GM12875 (cell line): Measurements from ENCODE around the gene GUCY1A1.

Experiments used
- H3K4me3 ChIP-seq: one replicate; pipeline ENCODE4 v1.5.1; 2011; ENCODE audit warnings: low read depth, low read length, control low read depth
- TF ChIP-seq, protein P1 (sequence below): IDR thresholded peaks from 2 replicates; pipeline ENCODE4 v1.5.1; 2011; ENCODE audit warnings: low read depth, mild to moderate bottlenecking, control low read depth, inconsistent platforms, low read length, moderate library complexity, borderline replicate concordance; ENCODE audit not compliant: insufficient read depth

The GUCY1A1 gene

DNA sequence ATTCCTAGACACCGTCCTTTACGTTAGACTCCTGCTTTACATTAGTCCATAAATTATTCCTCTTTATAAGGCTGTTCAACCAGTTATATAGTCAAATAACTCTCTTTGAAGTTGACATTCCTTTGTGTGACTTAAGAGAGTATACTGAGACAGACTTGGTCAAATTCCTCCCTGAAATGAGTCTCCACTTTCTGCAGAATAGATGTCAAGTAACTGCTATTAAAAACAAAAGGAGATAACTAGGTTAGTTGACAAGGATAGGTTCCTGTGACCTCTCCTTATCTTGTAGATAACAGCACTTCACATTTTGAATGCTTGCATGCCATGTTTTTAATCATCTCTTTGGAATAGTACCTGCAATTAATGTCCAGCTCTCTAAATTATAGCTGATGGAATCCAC lies 5.7 kb downstream of the GUCY1A1 start:
- no peak overlapping the region for H3K4me3 ChIP-seq

GRCh38 chr4:155673453-155673979 lies 6.9 kb downstream of the GUCY1A1 start:
- TF ChIP-seq, protein P1, sequence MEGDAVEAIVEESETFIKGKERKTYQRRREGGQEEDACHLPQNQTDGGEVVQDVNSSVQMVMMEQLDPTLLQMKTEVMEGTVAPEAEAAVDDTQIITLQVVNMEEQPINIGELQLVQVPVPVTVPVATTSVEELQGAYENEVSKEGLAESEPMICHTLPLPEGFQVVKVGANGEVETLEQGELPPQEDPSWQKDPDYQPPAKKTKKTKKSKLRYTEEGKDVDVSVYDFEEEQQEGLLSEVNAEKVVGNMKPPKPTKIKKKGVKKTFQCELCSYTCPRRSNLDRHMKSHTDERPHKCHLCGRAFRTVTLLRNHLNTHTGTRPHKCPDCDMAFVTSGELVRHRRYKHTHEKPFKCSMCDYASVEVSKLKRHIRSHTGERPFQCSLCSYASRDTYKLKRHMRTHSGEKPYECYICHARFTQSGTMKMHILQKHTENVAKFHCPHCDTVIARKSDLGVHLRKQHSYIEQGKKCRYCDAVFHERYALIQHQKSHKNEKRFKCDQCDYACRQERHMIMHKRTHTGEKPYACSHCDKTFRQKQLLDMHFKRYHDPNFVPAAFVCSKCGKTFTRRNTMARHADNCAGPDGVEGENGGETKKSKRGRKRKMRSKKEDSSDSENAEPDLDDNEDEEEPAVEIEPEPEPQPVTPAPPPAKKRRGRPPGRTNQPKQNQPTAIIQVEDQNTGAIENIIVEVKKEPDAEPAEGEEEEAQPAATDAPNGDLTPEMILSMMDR, result no peak
- no peak overlapping the region for H3K4me3 ChIP-seq

More for the DNA sequence above, 5.7 kb downstream of the GUCY1A1 start:
- TF ChIP-seq, protein P1, result no peak

- TF ChIP-seq, protein P1, result no peak
- no peak overlapping the region for H3K4me3 ChIP-seq
Observed at GRCh38 chr4:155674669-155675071, 8.0 kb downstream of the GUCY1A1 start.

DNA sequence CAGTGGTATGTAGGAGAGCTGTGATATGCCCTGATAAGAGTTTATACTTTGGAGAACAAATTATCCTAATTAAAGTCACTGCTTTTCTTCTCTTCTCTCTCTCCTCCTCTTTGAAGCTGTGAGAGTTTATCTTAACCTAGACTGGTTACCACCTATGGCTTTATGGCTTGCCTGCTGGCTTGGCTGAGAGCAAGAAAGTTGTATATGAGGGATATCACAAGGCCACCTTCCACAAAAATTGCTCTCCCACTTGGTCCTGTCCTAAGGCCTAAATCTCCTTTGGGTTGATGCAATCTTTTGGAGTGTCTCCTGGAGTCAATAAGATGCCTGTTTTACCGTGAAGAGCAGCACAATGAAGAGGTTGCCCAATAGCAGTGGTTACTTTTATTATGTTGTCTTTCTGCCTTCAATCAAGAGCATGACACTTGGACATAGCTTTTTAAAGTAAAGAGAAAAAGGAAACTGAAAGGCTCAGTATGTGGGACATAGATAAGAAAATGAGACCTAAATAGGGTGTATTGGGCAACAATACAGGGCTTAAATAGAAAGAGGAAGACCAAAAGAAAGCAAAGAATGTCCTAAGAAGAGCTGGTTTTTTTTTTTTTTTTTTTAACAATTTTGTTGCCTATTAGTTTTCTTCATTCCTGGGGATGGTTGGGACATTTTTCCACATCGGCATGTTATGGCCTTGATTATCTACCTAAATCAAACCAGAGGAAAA lies 9.2 kb downstream of the GUCY1A1 start:
- peak overlapping the region; percentile 10 for H3K4me3 ChIP-seq
- TF ChIP-seq, protein P1, result no peak

DNA sequence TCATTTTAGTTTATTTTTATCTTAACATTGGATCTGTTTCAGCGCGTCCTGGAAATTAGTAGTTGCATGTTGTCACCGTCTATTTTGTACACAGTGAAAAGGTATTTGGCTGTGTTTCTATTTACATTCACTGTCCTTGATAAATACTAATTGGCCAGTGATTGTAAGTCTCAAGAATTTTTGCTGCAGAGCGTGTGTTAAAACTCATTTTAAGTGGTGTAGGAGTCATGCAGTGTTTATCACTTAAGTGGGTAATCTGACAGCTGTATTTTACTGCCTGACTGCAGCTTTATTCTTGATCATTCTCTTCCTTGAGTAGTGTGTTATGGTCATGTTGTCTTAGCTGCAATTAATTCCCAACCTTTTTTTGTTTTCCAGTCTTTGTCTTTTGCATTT lies 9.8 kb downstream of the GUCY1A1 start:
- TF ChIP-seq, protein P1, result no peak
- H3K4me3 ChIP-seq, result peak overlapping the region; percentile 10

DNA sequence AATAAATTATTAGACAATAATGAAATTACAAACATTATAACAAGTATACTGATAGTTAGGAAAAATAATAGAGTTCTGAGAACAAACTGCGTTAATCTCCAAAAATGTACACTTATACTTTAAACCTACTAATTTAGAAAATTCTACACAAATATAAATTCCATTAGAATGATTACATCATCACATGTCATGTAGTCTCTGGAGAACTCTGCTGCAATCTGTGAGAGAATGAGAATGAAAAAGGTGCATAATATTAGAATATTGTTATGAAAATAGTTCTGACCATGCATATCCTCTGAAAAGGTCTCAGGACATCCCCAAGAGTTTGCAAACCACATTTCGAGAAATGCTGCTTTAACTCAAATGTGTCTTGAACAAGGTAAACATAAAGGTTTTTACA lies 11.4 kb downstream of the GUCY1A1 start:
- no peak overlapping the region for H3K4me3 ChIP-seq
- TF ChIP-seq, protein P1, result no peak

GRCh38 chr4:155679343-155679742 lies 12.7 kb downstream of the GUCY1A1 start:
- TF ChIP-seq, protein P1, result no peak
- H3K4me3 ChIP-seq, result no peak overlapping the region
